Neural progenitor cell (in vitro differentiated cells): ENCODE results near the gene FAM229A. TPM values are rescaled to one million over a fixed set of nuclear protein-coding genes. Genes with fewer than 3 reads are reported as not detected.

ENCODE experiments used
- DNase-seq: peaks from one replicate; pipeline ENCODE4 v3.0.0-alpha.2; 2016; ENCODE audit warnings: low spot score
- H2AFZ ChIP-seq: fragments of 200-600 bp; sonication (generic); replicated peaks from 2 replicates; pipeline ENCODE4 v1.6.1; 2016; ENCODE audit warnings: antibody characterized with exemption
- H3F3A ChIP-seq: fragments of 200-600 bp; sonication (generic); 2 replicates; pipeline ENCODE4 v1.6.1; 2016; ENCODE audit warnings: antibody characterized with exemption, low read depth
- H3K27ac ChIP-seq: fragments of 200-600 bp; sonication (generic); 2 replicates; pipeline ENCODE4 v1.5.1; 2016; ENCODE audit warnings: mild to moderate bottlenecking
- H3K27me3 ChIP-seq: fragments of 200-600 bp; sonication (generic); 2 replicates; pipeline ENCODE4 v1.6.1; 2016; ENCODE audit warnings: mild to moderate bottlenecking, moderate library complexity
- H3K36me3 ChIP-seq: fragments of 200-600 bp; sonication (generic); 2 replicates; pipeline ENCODE4 v1.5.1; 2016
- H3K4me1 ChIP-seq: fragments of 200-600 bp; sonication (generic); 2 replicates; pipeline ENCODE4 v1.6.1; 2016; ENCODE audit warnings: mixed run types
- H3K4me2 ChIP-seq: fragments of 200-600 bp; sonication (generic); 2 replicates; pipeline ENCODE4 v1.6.1; 2016
- H3K4me3 ChIP-seq: fragments of 200-600 bp; sonication (generic); 2 replicates; pipeline ENCODE4 v1.5.1; 2016
- H3K79me2 ChIP-seq: fragments of 200-600 bp; sonication (generic); 2 replicates; pipeline ENCODE4 v1.6.1; 2016; ENCODE audit warnings: low read depth
- H3K9ac ChIP-seq: fragments of 200-600 bp; sonication (generic); 2 replicates; pipeline ENCODE4 v1.6.1; 2016
- H3K9me3 ChIP-seq: fragments of 200-600 bp; sonication (generic); 2 replicates; pipeline ENCODE4 v1.5.1; 2016; ENCODE audit warnings: low read depth
- H4K20me1 ChIP-seq: fragments of 200-600 bp; sonication (generic); 2 replicates; pipeline ENCODE4 v1.6.1; 2016; ENCODE audit warnings: low read depth
- H3K27ac Mint-ChIP-seq: 3 replicates; pipeline ENCODE4 v1.8.0; 2021; ENCODE audit warnings: mixed read lengths
- H3K27me3 Mint-ChIP-seq: 2 replicates; pipeline ENCODE4 v1.8.0; 2022; ENCODE audit warnings: low read depth, mild to moderate bottlenecking, inconsistent platforms, moderate library complexity, mixed read lengths; ENCODE audit not compliant: insufficient read depth
- H3K36me3 Mint-ChIP-seq: 3 replicates; pipeline ENCODE4 v1.8.0; 2021; ENCODE audit warnings: mixed read lengths
- H3K4me1 Mint-ChIP-seq: 3 replicates; pipeline ENCODE4 v1.8.0; 2021; ENCODE audit warnings: mixed read lengths
- H3K4me3 Mint-ChIP-seq: 3 replicates; pipeline ENCODE4 v1.8.0; 2021; ENCODE audit warnings: mild to moderate bottlenecking, moderate library complexity, mixed read lengths
- H3K9me3 Mint-ChIP-seq: 3 replicates; pipeline ENCODE4 v1.8.0; 2020; ENCODE audit warnings: mixed read lengths
- EZH2 ChIP-seq: fragments of 200-600 bp; sonication (generic); IDR thresholded peaks from 2 replicates; pipeline ENCODE4 v1.6.1; 2017; ENCODE audit warnings: antibody characterized with exemption, mild to moderate bottlenecking, moderate library complexity
- EZH2phosphoT487 ChIP-seq: fragments of 200-600 bp; sonication (generic); IDR thresholded peaks from 2 replicates; pipeline ENCODE4 v1.6.1; 2017; ENCODE audit warnings: antibody characterized with exemption
- total RNA-seq: library from RNA; depleted of rRNA; stranded (reverse); fragments of >200 nt; gene quantifications from 2 replicates; pipeline ENCODE4 v1.2.3, GENCODE V29; 2015; ENCODE audit warnings: low replicate concordance
- TF ChIP-seq, protein P1 (sequence below): fragments of 200-600 bp; sonication (generic); IDR thresholded peaks from 2 replicates; pipeline ENCODE4 v1.5.1; 2017; ENCODE audit warnings: antibody characterized with exemption, mild to moderate bottlenecking

Gene FAM229A
- total RNA-seq, 1 donor from 2014 or later = 3.8 TPM

DNA sequence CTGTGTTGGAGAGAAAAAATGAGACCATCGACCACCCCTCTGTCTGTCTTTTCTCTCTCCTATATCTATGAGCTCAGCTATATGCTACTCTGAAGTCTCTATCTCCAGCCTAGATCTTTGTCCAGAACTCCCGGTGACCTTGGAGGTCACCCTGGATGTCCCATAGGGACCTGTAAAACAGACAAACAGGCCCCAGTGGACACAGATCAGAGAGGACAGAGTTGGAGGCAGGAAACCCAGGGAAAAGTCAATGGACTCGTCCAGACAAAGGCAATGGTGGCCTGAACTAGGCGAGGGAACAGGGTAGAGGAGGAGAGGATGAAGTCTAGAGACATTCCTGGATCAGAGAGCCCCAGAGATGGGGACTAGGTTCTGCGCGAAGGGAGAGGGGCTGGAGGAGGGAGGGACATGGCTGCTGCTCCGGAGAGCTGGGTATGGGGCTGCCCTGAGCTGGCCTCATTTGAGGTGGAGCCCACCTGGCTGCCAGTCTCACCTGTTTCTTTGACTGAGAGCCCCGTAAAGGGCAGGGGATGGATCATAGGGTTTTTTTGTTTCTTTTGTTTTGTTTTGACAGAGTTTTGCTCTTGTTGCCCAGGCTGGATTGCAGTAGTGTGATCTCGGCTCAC is 15.6 kb downstream of the FAM229A start:
- H3K4me2 ChIP-seq = no peak overlapping the region
- Mint-ChIP-seq H3K4me1 (peaks cover 22% of the 10 kb centered on the region), H3K4me3 (no peak overlapping the region), H3K9me3 (peaks cover 4% of the 10 kb centered on the region), H3K27ac (peak overlapping the region; percentile 13), H3K27me3 (peaks cover 11% of the 10 kb centered on the region), H3K36me3 (no peaks in the 10 kb centered on the region)
- TF ChIP-seq, protein P1, sequence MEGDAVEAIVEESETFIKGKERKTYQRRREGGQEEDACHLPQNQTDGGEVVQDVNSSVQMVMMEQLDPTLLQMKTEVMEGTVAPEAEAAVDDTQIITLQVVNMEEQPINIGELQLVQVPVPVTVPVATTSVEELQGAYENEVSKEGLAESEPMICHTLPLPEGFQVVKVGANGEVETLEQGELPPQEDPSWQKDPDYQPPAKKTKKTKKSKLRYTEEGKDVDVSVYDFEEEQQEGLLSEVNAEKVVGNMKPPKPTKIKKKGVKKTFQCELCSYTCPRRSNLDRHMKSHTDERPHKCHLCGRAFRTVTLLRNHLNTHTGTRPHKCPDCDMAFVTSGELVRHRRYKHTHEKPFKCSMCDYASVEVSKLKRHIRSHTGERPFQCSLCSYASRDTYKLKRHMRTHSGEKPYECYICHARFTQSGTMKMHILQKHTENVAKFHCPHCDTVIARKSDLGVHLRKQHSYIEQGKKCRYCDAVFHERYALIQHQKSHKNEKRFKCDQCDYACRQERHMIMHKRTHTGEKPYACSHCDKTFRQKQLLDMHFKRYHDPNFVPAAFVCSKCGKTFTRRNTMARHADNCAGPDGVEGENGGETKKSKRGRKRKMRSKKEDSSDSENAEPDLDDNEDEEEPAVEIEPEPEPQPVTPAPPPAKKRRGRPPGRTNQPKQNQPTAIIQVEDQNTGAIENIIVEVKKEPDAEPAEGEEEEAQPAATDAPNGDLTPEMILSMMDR = no peak
- no peak for TF ChIP-seq EZH2phosphoT487
- no peak for TF ChIP-seq EZH2
- DNase-seq = no peak
- no peaks in the 10 kb centered on the region for H3K4me1 ChIP-seq
- no peak overlapping the region for H3K9ac ChIP-seq
- no peaks in the 10 kb centered on the region for H3K79me2 ChIP-seq
- no peak overlapping the region for H2AFZ ChIP-seq
- H3K27me3 ChIP-seq = peaks cover 10% of the 10 kb centered on the region
- no peaks in the 10 kb centered on the region for H3K36me3 ChIP-seq
- peaks cover 9% of the 10 kb centered on the region for H3K9me3 ChIP-seq
- H3F3A ChIP-seq = peaks cover 2% of the 10 kb centered on the region
- H4K20me1 ChIP-seq = no peaks in the 10 kb centered on the region
- no peak overlapping the region for H3K27ac ChIP-seq
- H3K4me3 ChIP-seq = no peak overlapping the region

DNA sequence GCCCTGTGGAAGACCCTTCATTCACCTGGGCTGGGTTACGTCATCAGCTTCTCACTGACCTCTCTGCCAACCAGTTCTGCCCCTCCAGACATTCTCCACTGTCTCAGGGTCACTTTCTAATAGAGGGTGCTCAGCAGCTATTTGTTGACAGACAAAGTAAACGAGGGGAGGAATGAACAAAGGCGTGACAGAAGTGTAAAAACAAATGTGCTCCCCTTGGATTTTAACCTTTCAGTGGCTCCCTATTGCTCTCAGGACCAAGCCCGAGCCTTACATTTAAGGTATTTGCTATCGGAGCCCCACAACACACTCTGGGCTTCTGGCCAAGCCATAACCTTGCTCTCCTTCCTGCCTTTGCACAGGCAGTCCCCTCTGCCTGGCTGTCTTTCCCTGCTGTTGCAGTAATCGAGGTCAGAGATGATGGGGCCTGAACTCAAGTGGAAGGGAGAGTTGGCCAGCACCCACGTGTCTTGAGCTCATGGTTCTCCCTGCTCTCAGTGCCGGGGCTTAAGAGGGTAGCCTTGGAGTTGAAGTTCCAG is 16.9 kb downstream of the FAM229A start:
- no peak for DNase-seq
- Mint-ChIP-seq H3K27me3 (peaks cover 12% of the 10 kb centered on the region), H3K4me3 (peak overlapping the region; percentile 47), H3K4me1 (peaks cover 18% of the 10 kb centered on the region), H3K9me3 (peaks cover under 1% of the 10 kb centered on the region), H3K27ac (peak overlapping the region; percentile 49), H3K36me3 (no peaks in the 10 kb centered on the region)
- H3K4me1 ChIP-seq = no peaks in the 10 kb centered on the region
- no peaks in the 10 kb centered on the region for H4K20me1 ChIP-seq
- H3K79me2 ChIP-seq = no peaks in the 10 kb centered on the region
- H3K27ac ChIP-seq = no peak overlapping the region
- no peak for TF ChIP-seq EZH2phosphoT487
- TF ChIP-seq EZH2 = no peak
- TF ChIP-seq, protein P1 = no peak
- H3K9me3 ChIP-seq = peaks cover 4% of the 10 kb centered on the region
- H2AFZ ChIP-seq = no peak overlapping the region
- H3K36me3 ChIP-seq = no peaks in the 10 kb centered on the region
- H3K27me3 ChIP-seq = peaks cover 6% of the 10 kb centered on the region
- H3K4me3 ChIP-seq = no peak overlapping the region
- no peak overlapping the region for H3K4me2 ChIP-seq
- H3F3A ChIP-seq = no peaks in the 10 kb centered on the region
- no peak overlapping the region for H3K9ac ChIP-seq

DNA sequence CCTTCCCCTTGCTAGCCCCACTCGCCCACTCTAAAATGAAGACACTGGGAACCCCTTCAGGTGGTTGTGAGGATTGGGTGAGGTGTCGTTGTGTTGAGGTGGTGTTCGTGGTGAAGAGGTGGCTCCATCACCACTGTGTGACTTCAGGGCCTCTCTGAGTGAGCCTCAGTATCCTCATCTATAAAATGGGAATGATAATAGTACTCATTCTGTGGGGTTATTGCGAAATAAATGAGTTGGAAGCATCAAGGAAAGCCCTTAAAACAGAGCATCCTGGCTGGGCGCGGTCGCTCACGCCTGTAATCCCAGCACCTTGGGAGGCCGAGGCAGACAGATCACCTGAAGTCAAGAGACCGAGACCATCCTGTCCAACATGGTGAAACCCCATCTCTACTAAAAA is 19.6 kb downstream of the FAM229A start:
- Histone ChIP-seq H3K4me2 (no peak overlapping the region), H3F3A (peaks cover 4% of the 10 kb centered on the region), H3K4me1 (peaks cover 10% of the 10 kb centered on the region), H3K79me2 (no peaks in the 10 kb centered on the region), H3K9me3 (no peaks in the 10 kb centered on the region), H2AFZ (no peak overlapping the region), H3K36me3 (no peaks in the 10 kb centered on the region), H3K9ac (no peak overlapping the region), H4K20me1 (peaks cover 4% of the 10 kb centered on the region), H3K27ac (no peak overlapping the region), H3K4me3 (no peak overlapping the region), H3K27me3 (no peaks in the 10 kb centered on the region)
- DNase-seq = no peak
- Mint-ChIP-seq H3K27ac (no peak overlapping the region), H3K4me1 (peaks cover 15% of the 10 kb centered on the region), H3K4me3 (no peak overlapping the region), H3K27me3 (peaks cover 5% of the 10 kb centered on the region), H3K9me3 (no peaks in the 10 kb centered on the region), H3K36me3 (no peaks in the 10 kb centered on the region)
- TF ChIP-seq, protein P1 = no peak
- TF ChIP-seq EZH2phosphoT487 = no peak
- no peak for TF ChIP-seq EZH2
